ENCODE measurements around the gene BNC2.
"Not testable (repeated sequence)": the region's sequence is repeated elsewhere in the genome, so short reads cannot be mapped to it uniquely, and the experiment has no call there.

The BNC2 gene

GRCh38 chr9:16572005-16572734 lies 298.3 kb downstream of the BNC2 start:
- DNase-seq: no peak

GRCh38 chr9:16571127-16571802 lies 299.2 kb downstream of the BNC2 start:
- DNase-seq: no peak

GRCh38 chr9:16563446-16563845 lies 307.0 kb downstream of the BNC2 start:
- DNase-seq: no peak

GRCh38 chr9:16561121-16561520 lies 309.3 kb downstream of the BNC2 start:
- DNase-seq: no peak

- no peak for DNase-seq
These were observed 310.9 kb downstream of the BNC2 start for GRCh38 chr9:16559418-16560188.

- no peak for DNase-seq
These were observed 314.7 kb downstream of the BNC2 start for GRCh38 chr9:16555802-16556201.

GRCh38 chr9:16553869-16554540 lies 316.5 kb downstream of the BNC2 start:
- DNase-seq: no peak

- no peak for DNase-seq
These were observed 318.2 kb downstream of the BNC2 start for GRCh38 chr9:16552252-16552651.

GRCh38 chr9:16551692-16552091 lies 318.8 kb downstream of the BNC2 start:
- DNase-seq: no peak

- DNase-seq: no peak
These were observed 324.8 kb downstream of the BNC2 start for GRCh38 chr9:16545639-16546038.

- DNase-seq: no peak
These were observed 325.6 kb downstream of the BNC2 start for GRCh38 chr9:16544842-16545241.

GRCh38 chr9:16543686-16544085 lies 326.8 kb downstream of the BNC2 start:
- DNase-seq: no peak

- no peak for DNase-seq
These were observed 327.2 kb downstream of the BNC2 start for GRCh38 chr9:16543225-16543624.

GRCh38 chr9:16542290-16542689 lies 328.2 kb downstream of the BNC2 start:
- DNase-seq: no peak

GRCh38 chr9:16540743-16541613 lies 329.5 kb downstream of the BNC2 start:
- no peak for DNase-seq

- DNase-seq: not testable (repeated sequence)
These were observed 330.8 kb downstream of the BNC2 start for GRCh38 chr9:16539626-16540025.

GRCh38 chr9:16535555-16535954 lies 334.9 kb downstream of the BNC2 start:
- no peak for DNase-seq

GRCh38 chr9:16532681-16533450 lies 337.6 kb downstream of the BNC2 start:
- DNase-seq: no peak

GRCh38 chr9:16532272-16532671 lies 338.2 kb downstream of the BNC2 start:
- no peak for DNase-seq

GRCh38 chr9:16530669-16531642 lies 339.5 kb downstream of the BNC2 start:
- DNase-seq: no peak
